Keratinocyte (primary cell): ENCODE data around the gene SYTL2. TPM values are rescaled to one million over a fixed set of nuclear protein-coding genes. Genes with fewer than 3 reads are reported as not detected.

Experiments used
- DNase-seq: peaks from one replicate; pipeline ENCODE4 v3.0.0-alpha.2; 2011; ENCODE audit warnings: low read depth, missing footprints, low spot score
- FAIRE-seq: peaks from 2 replicates; lab custom pipeline; 2011; peaks lifted over from hg19 to GRCh38; lab: Jason Lieb, UNC
- H2AFZ ChIP-seq: 2 replicates; pipeline ENCODE4 v1.6.0; 2012; ENCODE audit warnings: low read length, control low read depth, inconsistent platforms; ENCODE audit not compliant: control insufficient read depth
- H3K27ac ChIP-seq: 2 replicates; pipeline ENCODE4 v1.5.1; 2011; ENCODE audit warnings: low read length; ENCODE audit not compliant: control insufficient read depth, insufficient read depth
- H3K27me3 ChIP-seq: 3 replicates; pipeline ENCODE4 v1.6.0; 2011; ENCODE audit warnings: low read length; ENCODE audit not compliant: control insufficient read depth, insufficient read depth; ENCODE audit errors: extremely low read depth
- H3K36me3 ChIP-seq, 2 experiments: 2 replicates in 1 of 2; 3 replicates in 1 of 2; pipeline ENCODE4 v1.5.1; 2011; ENCODE audit warnings: low read length in 2 of 2, mild to moderate bottlenecking in 1 of 2; ENCODE audit not compliant: control insufficient read depth in 2 of 2, insufficient read depth in 2 of 2; ENCODE audit errors: extremely low read depth in 1 of 2
- H3K4me1 ChIP-seq: 3 replicates; pipeline ENCODE4 v1.5.1; 2011; ENCODE audit warnings: low read length; ENCODE audit not compliant: control insufficient read depth, insufficient read depth; ENCODE audit errors: extremely low read depth
- H3K4me2 ChIP-seq: 3 replicates; pipeline ENCODE4 v1.6.0; 2011; ENCODE audit warnings: low read depth, low read length; ENCODE audit not compliant: control insufficient read depth, insufficient read depth; ENCODE audit errors: extremely low read depth
- H3K4me3 ChIP-seq, 3 experiments: fragments of 200-600 bp in 1 of 3; sonication (generic) in 1 of 3; 2 replicates in 2 of 3; 3 replicates in 1 of 3; pipeline ENCODE4 v1.5.1; 2011 to 2016; ENCODE audit warnings: low read length in 3 of 3, mild to moderate bottlenecking in 3 of 3, control low read depth in 2 of 3, inconsistent platforms in 1 of 3, low read depth in 1 of 3, mixed read lengths in 1 of 3, mixed run types in 1 of 3, moderate library complexity in 1 of 3; ENCODE audit not compliant: control insufficient read depth in 2 of 3, insufficient read depth in 2 of 3; ENCODE audit errors: extremely low read depth in 1 of 3
- H3K79me2 ChIP-seq: 2 replicates; pipeline ENCODE4 v1.6.0; 2012; ENCODE audit warnings: low read length; ENCODE audit not compliant: control insufficient read depth, insufficient read depth
- H3K9ac ChIP-seq: 3 replicates; pipeline ENCODE4 v1.6.0; 2011; ENCODE audit warnings: low read length; ENCODE audit not compliant: control insufficient read depth, insufficient read depth; ENCODE audit errors: extremely low read depth
- H3K9me1 ChIP-seq: 3 replicates; pipeline ENCODE4 v1.6.0; 2011; ENCODE audit warnings: low read length; ENCODE audit not compliant: control insufficient read depth, insufficient read depth; ENCODE audit errors: extremely low read depth
- H3K9me3 ChIP-seq: 2 replicates; pipeline ENCODE4 v1.5.1; 2012; ENCODE audit warnings: low read depth, low read length; ENCODE audit not compliant: control insufficient read depth
- H4K20me1 ChIP-seq: 3 replicates; pipeline ENCODE4 v1.6.0; 2011; ENCODE audit warnings: low read length; ENCODE audit not compliant: control insufficient read depth, insufficient read depth; ENCODE audit errors: extremely low read depth
- CTCF ChIP-seq, 3 experiments: IDR thresholded peaks in 1 of 3; conservative IDR thresholded peaks in 1 of 3; optimal IDR thresholded peaks in 1 of 3; 2 replicates in 2 of 3; 3 replicates in 1 of 3; pipeline versions ENCODE3 to v1.5.1; 2011; ENCODE audit warnings: low read length in 3 of 3, mild to moderate bottlenecking in 3 of 3, moderate library complexity in 2 of 3, control low read depth in 1 of 3, inconsistent platforms in 1 of 3; ENCODE audit not compliant: insufficient read depth in 2 of 3; ENCODE audit errors: extremely low read depth in 1 of 3
- EZH2 ChIP-seq: IDR thresholded peaks from one replicate; pipeline ENCODE4 v1.6.1; 2012; ENCODE audit warnings: inconsistent platforms, mild to moderate bottlenecking, low read length, moderate library complexity
- dilution Hi-C: fragments of 300-500 bp; cut with MboI; formaldehyde crosslinking; loops from one replicate; pipeline ENCODE4 v1.7.0; 2020; ENCODE audit warnings: low sequenced_read_pairs; ENCODE audit not compliant: extremely low pct_ligation_motif_present
- polyA plus RNA-seq, 5 experiments: library from polyadenylated mRNA; depleted of rRNA in 3 of 5; stranded (reverse) in 3 of 5; stranded (forward) in 1 of 5; unstranded in 1 of 5; fragments of >200 nt; gene quantifications; 1 replicate in 1 of 5; 2 replicates in 3 of 5; 3 replicates in 1 of 5; pipeline versions ENCODE4 v1.2.1 to v1.2.3, GENCODE V29; 2011 to 2012; ENCODE audit warnings: missing spikeins in 2 of 5, low read depth in 1 of 5, low replicate concordance in 1 of 5

Gene SYTL2
- polyA plus RNA-seq, 1 donor (not counting 4 experiments of a cell fraction or from before 2014, with no cell fraction given) = 3.1 TPM

DNA sequence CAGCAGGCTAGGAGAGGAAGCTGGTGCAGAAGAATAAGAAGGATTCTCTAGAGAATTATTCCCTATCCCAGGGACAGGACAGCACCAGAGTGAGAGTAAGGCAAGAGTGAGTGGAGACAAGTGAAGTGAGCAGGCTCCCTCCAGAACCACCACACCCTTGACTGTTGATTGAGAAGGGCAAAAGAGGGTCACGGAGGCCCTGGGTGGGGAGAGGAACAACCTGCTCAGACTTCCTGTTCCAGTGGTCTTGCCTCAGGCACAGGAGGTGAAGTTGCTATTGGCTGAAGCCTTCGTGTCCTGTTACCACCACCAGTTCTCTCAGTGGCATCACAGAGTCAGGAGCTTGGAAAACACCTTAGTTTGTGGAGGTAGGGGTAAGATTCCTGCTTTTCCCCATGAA is 73.2 kb downstream of the SYTL2 start:
- no peaks in the 10 kb centered on the region for H3K36me3 ChIP-seq
- dilution Hi-C loops = no loop called here
- TF ChIP-seq EZH2 = no peak
- TF ChIP-seq CTCF (optimal IDR thresholded peaks at IDR 0.05 in 1 of 3, IDR thresholded peaks at IDR 0.05 in 1 of 3, conservative IDR thresholded peaks at IDR 0.05 in 1 of 3; ENCODE audit: extremely low read depth in 1 of 3, insufficient read depth in 2 of 3, low read length in 3 of 3) = no peak
- H3K4me1 ChIP-seq = peaks cover 9% of the 10 kb centered on the region
- H3K9me1 ChIP-seq = no peaks in the 10 kb centered on the region
- H2AFZ ChIP-seq = peak overlapping the region; percentile 35
- no peak overlapping the region for H3K9ac ChIP-seq
- H3K9me3 ChIP-seq = no peaks in the 10 kb centered on the region
- H3K4me3 ChIP-seq = no peak overlapping the region
- peak overlapping the region; percentile 4 for H3K4me2 ChIP-seq
- H4K20me1 ChIP-seq = no peaks in the 10 kb centered on the region
- no peaks in the 10 kb centered on the region for H3K79me2 ChIP-seq
- no peaks in the 10 kb centered on the region for H3K27me3 ChIP-seq
- no peak for FAIRE-seq
- no peak for DNase-seq
- no peak overlapping the region for H3K27ac ChIP-seq

- no peak overlapping the region for H3K27ac ChIP-seq
- H3K79me2 ChIP-seq = no peaks in the 10 kb centered on the region
- dilution Hi-C loops = no loop called here
- peaks cover 6% of the 10 kb centered on the region for H3K4me1 ChIP-seq
- H4K20me1 ChIP-seq = no peaks in the 10 kb centered on the region
- H3K4me2 ChIP-seq = no peak overlapping the region
- no peaks in the 10 kb centered on the region for H3K27me3 ChIP-seq
- DNase-seq = no peak
- no peaks in the 10 kb centered on the region for H3K9me1 ChIP-seq
- FAIRE-seq = no peak
- no peaks in the 10 kb centered on the region for H3K9me3 ChIP-seq
- H2AFZ ChIP-seq = no peak overlapping the region
- no peaks in the 10 kb centered on the region for H3K36me3 ChIP-seq
- TF ChIP-seq EZH2 (no peak), CTCF (optimal IDR thresholded peaks at IDR 0.05 in 1 of 3, IDR thresholded peaks at IDR 0.05 in 1 of 3, conservative IDR thresholded peaks at IDR 0.05 in 1 of 3; ENCODE audit: extremely low read depth in 1 of 3, insufficient read depth in 2 of 3, low read length in 3 of 3) (no peak)
- H3K9ac ChIP-seq = no peak overlapping the region
- H3K4me3 ChIP-seq = no peak overlapping the region
Measured at GRCh38 chr11:85735876-85736460, 75.0 kb downstream of the SYTL2 start.
